ENCODE measurements around the gene XRCC2. TPM values are rescaled to one million over a fixed set of nuclear protein-coding genes. Genes with fewer than 3 reads are reported as not detected.

The XRCC2 gene
- polyA plus RNA-seq = 0.25 and 0.75 TPM in 2 replicates

DNA sequence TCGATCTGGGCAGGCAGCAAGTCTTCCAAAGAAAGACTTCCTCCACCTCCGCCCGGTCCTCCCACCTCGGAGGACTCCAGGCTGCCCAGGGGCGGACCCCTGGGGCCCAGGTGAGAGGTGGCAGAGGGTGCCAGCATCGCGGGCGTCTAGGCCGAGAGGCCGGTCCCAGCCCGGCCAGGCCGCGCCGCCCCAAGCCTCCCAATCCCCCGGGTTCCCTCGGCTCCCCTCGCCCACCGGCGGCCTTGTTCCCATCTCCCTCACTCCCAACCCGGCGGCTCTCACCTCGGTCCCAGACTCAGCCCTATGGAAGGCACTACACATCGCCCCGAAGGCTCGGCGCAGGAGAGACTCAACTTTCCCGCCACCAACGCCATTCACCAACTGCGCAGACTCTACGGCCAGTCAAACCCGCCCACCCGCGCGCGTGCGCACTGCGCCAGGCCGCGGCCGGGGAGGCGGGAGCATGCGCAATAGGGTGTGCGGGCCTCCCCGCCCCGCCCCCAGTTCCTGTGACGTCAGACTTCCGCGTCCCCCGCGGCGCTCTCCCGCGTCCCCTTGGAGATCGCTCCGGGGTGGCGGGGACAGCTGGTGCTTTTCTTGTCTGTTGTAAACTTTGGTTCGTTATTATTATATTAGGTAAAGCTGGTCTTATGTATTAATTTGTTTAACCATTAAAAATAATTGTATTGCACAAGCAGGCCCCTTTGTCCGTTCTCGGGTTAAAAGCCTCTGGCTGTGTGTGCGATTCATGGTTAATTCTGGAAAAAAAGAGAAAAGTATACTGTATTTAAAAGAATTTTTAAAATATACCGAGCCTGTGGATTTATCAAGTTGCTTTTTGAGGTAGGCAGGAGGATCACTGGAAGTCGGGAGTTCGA is at the start of gene XRCC2:
TSS of gene XRCC2 (minus strand) at position 383 of the 878 bp plus-strand sequence. CDS start at position 321, 62 bp downstream.

Other genes with a start within 250 kb of the XRCC2 start
- 10.9 and 11.1 TPM in 2 replicates for gene KMT2C, start 240.1 kb downstream of the XRCC2 start, polyA plus RNA-seq
- gene ACTR3B, start 83.6 kb upstream of the XRCC2 start, polyA plus RNA-seq = 30.2 and 35.1 TPM in 2 replicates

Data from Purkinje cell (primary cell).